HG03439 (cell line): ENCODE data around the gene PRR23C.

Source experiments
- ATAC-seq: cut with Tn5 transposase; IDR thresholded peaks from one replicate; pipeline ENCODE4 v1.9.1; 2021; ENCODE audit warnings: mild to moderate bottlenecking, moderate library complexity; ENCODE audit not compliant: unreplicated experiment

The PRR23C gene

GRCh38 chr3:139005356-139005993, 39.2 kb downstream of the PRR23C start:
- no peak for ATAC-seq

- ATAC-seq = no peak
These were observed 49.0 kb downstream of the PRR23C start for GRCh38 chr3:138995706-138996105.
